ENCODE results near the gene TRMT1. TPM values are rescaled to one million over a fixed set of nuclear protein-coding genes. Genes with fewer than 3 reads are reported as not detected.

TRMT1 gene
- total RNA-seq, 4 donors from 2014 or later, result 25.7 to 30.0 (median 28.7) TPM

DNA sequence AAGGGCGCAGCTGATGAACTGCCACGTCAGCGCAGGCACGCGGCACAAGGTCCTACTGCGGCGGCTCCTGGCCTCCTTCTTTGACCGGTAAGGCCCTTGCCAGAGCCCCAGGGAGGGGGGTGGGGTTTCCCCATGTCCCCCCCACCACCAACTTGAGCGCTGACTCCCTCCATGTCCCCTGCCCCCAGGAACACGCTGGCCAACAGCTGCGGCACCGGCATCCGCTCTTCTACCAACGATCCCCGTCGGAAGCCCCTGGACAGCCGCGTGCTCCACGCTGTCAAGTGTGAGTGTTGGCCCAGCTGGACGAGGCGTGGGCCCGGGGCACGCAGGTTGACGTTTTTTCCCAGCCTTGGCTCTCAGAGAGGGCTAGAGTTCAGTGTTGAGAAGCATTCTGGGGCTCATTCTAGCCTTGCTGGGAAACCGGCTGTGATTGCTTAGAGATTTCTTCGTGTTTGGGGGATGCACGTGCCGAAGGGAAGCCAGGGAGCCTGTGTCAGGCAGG lies 20.8 kb upstream of the TRMT1 start:
- peaks cover 0 to 26% (median 0%) of the 10 kb centered on the region in 3 donors for H3K4me1 ChIP-seq
- TF ChIP-seq POLR2A (IDR thresholded peaks at IDR 0.05) (no peak), POLR2AphosphoS5 (IDR thresholded peaks at IDR 0.05) (no peak), EP300 (IDR thresholded peaks at IDR 0.05) (no peak)
- 88% methylated on average over 8 of the region's 28 CpGs; no CpG with 5 or more reads in 1 of the 2 donors for WGBS, 2 donors (ENCODE audit: low coverage in 1 of 2)
- no peaks in the 10 kb centered on the region for H3K9me3 ChIP-seq
- H3K4me3 ChIP-seq, result no peak overlapping the region
- no peak overlapping the region for H3K27ac ChIP-seq
- no peak for ATAC-seq
- H3K27me3 ChIP-seq, result no peaks in the 10 kb centered on the region
- H3K36me3 ChIP-seq, result peaks cover 0 to 62% of the 10 kb centered on the region in 2 donors

DNA sequence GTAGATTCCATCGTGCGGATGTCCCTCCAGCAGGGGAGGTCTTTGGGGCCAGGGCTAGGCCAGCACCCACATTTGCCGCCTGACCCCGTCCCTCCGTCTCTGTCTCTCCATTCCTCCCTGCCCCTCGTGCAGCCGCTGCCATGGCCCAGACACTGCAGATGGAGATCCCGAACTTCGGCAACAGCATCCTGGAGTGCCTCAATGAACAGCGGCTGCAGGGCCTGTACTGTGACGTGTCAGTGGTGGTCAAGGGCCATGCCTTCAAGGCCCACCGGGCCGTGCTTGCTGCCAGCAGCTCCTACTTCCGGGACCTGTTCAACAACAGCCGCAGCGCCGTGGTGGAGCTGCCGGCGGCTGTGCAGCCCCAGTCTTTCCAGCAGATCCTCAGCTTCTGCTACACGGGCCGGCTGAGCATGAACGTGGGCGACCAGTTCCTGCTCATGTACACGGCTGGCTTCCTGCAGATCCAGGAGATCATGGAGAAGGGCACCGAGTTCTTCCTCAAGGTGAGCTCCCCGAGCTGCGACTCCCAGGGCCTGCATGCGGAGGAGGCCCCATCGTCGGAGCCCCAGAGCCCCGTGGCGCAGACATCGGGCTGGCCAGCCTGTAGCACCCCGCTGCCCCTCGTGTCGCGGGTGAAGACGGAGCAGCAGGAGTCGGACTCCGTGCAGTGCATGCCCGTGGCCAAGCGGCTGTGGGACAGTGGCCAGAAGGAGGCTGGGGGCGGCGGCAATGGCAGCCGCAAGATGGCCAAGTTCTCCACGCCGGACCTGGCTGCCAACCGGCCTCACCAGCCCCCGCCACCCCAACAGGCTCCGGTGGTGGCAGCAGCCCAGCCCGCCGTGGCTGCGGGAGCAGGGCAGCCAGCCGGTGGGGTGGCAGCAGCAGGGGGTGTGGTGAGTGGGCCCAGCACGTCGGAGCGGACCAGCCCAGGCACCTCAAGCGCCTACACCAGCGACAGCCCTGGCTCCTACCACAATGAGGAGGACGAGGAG lies 18.8 kb upstream of the TRMT1 start:
- H3K4me3 ChIP-seq, result no peak overlapping the region
- WGBS, 2 donors (ENCODE audit: low coverage in 1 of 2), result 89 to 90% methylated on average over 2 to 8 of the region's 60 CpGs
- peaks cover 0 to 53% of the 10 kb centered on the region in 2 donors for H3K36me3 ChIP-seq
- peaks cover 0 to 26% (median 0%) of the 10 kb centered on the region in 3 donors for H3K4me1 ChIP-seq
- no peaks in the 10 kb centered on the region for H3K27me3 ChIP-seq
- no peaks in the 10 kb centered on the region for H3K9me3 ChIP-seq
- no peak for ATAC-seq
- no peak for TF ChIP-seq POLR2AphosphoS5 (IDR thresholded peaks at IDR 0.05)
- TF ChIP-seq, protein P1, sequence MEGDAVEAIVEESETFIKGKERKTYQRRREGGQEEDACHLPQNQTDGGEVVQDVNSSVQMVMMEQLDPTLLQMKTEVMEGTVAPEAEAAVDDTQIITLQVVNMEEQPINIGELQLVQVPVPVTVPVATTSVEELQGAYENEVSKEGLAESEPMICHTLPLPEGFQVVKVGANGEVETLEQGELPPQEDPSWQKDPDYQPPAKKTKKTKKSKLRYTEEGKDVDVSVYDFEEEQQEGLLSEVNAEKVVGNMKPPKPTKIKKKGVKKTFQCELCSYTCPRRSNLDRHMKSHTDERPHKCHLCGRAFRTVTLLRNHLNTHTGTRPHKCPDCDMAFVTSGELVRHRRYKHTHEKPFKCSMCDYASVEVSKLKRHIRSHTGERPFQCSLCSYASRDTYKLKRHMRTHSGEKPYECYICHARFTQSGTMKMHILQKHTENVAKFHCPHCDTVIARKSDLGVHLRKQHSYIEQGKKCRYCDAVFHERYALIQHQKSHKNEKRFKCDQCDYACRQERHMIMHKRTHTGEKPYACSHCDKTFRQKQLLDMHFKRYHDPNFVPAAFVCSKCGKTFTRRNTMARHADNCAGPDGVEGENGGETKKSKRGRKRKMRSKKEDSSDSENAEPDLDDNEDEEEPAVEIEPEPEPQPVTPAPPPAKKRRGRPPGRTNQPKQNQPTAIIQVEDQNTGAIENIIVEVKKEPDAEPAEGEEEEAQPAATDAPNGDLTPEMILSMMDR (IDR thresholded peaks at IDR 0.05), result no peak
- TF ChIP-seq POLR2A (IDR thresholded peaks at IDR 0.05), result no peak
- no peak for TF ChIP-seq EP300 (IDR thresholded peaks at IDR 0.05)
- peak overlapping the region in 2 of 4 donors; percentile 29 to 52 for H3K27ac ChIP-seq

DNA sequence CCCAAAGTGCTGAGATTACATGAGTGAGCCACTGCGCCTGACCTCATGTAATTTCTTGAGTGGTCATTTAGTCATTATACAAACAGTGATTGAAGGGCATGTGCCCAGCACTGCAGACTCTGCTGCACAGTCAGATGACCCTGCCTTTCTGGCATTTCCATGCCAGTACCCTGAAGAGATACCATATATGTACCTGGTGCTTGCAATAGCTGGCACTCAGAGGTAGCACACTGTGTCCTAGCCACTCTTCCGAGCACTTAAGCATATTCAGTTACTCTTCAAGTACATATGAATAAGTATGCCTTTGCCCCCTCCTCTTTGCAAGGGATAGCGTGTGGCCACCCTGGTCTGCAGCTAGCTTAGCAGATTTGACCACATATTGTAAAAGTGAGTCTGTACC lies 18.1 kb upstream of the TRMT1 start:
- peaks cover 0 to 26% (median 0%) of the 10 kb centered on the region in 3 donors for H3K4me1 ChIP-seq
- H3K9me3 ChIP-seq, result no peaks in the 10 kb centered on the region
- no peak for ATAC-seq
- H3K4me3 ChIP-seq, result no peak overlapping the region
- H3K36me3 ChIP-seq, result peaks cover 0 to 46% of the 10 kb centered on the region in 2 donors
- TF ChIP-seq POLR2AphosphoS5 (IDR thresholded peaks at IDR 0.05) (peak; percentile 18), EP300 (IDR thresholded peaks at IDR 0.05) (no peak)
- TF ChIP-seq, protein P1 (IDR thresholded peaks at IDR 0.05), result no peak
- peak overlapping the region in 2 of 4 donors; percentile 44 to 56 for H3K27ac ChIP-seq
- no peaks in the 10 kb centered on the region for H3K27me3 ChIP-seq
- 0 to 90% methylated on average over 1 to 2 of the region's 3 CpGs for WGBS, 2 donors (ENCODE audit: low coverage in 1 of 2)

DNA sequence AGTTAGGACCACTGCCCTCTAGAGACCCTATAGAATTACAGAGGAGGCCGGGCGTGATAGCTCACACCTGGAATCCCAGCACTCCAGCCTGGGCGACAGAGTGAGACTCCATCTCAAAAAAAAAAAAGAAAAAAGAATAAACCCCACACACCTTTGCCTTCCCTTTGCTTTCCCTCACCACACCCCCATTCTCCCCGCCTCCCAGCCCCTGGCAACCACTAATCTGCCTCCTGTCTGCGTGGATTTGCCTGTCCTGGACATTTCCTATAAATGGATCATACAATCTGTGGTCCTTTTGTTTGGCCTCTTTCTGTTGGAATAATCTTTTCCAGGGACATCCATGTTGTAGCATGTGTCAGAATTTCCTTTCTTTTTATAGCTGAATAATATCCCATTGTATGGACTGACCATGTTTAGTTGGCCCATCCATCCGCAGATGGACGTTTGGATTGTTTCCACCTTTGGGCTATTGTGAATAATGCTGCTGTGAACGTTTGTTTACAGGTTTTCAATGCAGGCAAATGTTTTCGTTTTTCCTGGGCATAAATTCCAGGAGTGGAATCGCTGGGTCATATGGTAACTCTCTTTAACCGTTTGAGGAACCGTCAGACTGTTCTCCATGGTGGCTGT lies 16.8 kb upstream of the TRMT1 start:
- 54 to 67% methylated on average over 7 to 11 of the region's 12 CpGs for WGBS, 2 donors (ENCODE audit: low coverage in 1 of 2)
- peak overlapping the region in 1 of 4 donors; percentile 56 for H3K27ac ChIP-seq
- ATAC-seq, result no peak
- H3K36me3 ChIP-seq, result peaks cover 0 to 33% of the 10 kb centered on the region in 2 donors
- TF ChIP-seq EP300 (IDR thresholded peaks at IDR 0.05) (no peak), POLR2AphosphoS5 (IDR thresholded peaks at IDR 0.05) (no peak), POLR2A (IDR thresholded peaks at IDR 0.05) (no peak)
- TF ChIP-seq, protein P1 (IDR thresholded peaks at IDR 0.05), result no peak
- H3K9me3 ChIP-seq, result no peaks in the 10 kb centered on the region
- H3K4me3 ChIP-seq, result no peak overlapping the region
- H3K27me3 ChIP-seq, result no peaks in the 10 kb centered on the region
- peaks cover 0 to 26% (median 0%) of the 10 kb centered on the region in 3 donors for H3K4me1 ChIP-seq

Data from gastroesophageal sphincter (tissue), 4 donors.